ENCODE results near the gene UBE2Q1. TPM values are rescaled to one million over a fixed set of nuclear protein-coding genes. Genes with fewer than 3 reads are reported as not detected.
A peak's percentile ranks its signal among the peaks of the same experiment; 100 is the strongest.

UBE2Q1 gene
- total and polyA plus RNA-seq, 10 of the 15 experiments (the other 5 are each of a cell fraction or from before 2014, with no cell fraction given): 3.9 to 82.6 (median 24.1) TPM

GRCh38 chr1:154551474-154551873 is 7.0 kb downstream of the UBE2Q1 start (continued):
- TF ChIP-seq, protein P1, sequence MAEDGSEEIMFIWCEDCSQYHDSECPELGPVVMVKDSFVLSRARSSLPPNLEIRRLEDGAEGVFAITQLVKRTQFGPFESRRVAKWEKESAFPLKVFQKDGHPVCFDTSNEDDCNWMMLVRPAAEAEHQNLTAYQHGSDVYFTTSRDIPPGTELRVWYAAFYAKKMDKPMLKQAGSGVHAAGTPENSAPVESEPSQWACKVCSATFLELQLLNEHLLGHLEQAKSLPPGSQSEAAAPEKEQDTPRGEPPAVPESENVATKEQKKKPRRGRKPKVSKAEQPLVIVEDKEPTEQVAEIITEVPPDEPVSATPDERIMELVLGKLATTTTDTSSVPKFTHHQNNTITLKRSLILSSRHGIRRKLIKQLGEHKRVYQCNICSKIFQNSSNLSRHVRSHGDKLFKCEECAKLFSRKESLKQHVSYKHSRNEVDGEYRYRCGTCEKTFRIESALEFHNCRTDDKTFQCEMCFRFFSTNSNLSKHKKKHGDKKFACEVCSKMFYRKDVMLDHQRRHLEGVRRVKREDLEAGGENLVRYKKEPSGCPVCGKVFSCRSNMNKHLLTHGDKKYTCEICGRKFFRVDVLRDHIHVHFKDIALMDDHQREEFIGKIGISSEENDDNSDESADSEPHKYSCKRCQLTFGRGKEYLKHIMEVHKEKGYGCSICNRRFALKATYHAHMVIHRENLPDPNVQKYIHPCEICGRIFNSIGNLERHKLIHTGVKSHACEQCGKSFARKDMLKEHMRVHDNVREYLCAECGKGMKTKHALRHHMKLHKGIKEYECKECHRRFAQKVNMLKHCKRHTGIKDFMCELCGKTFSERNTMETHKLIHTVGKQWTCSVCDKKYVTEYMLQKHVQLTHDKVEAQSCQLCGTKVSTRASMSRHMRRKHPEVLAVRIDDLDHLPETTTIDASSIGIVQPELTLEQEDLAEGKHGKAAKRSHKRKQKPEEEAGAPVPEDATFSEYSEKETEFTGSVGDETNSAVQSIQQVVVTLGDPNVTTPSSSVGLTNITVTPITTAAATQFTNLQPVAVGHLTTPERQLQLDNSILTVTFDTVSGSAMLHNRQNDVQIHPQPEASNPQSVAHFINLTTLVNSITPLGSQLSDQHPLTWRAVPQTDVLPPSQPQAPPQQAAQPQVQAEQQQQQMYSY (CRISPR knock-in tag; IDR thresholded peaks at IDR 0.05): no peak
- no peak for TF ChIP-seq NR2F1 (conservative IDR thresholded peaks at IDR 0.05)
- TF ChIP-seq NFXL1 (IDR thresholded peaks at IDR 0.05; ENCODE audit: borderline replicate concordance): no peak

- intact Hi-C loops (cut with micrococcal nuclease; ENCODE audit: unreplicated experiment): no loop called here
- no peak overlapping the region for H3K9ac ChIP-seq (ENCODE audit: control insufficient read depth, insufficient read depth, low read length)
- H3K27me3 ChIP-seq (replicated peaks in 1 of 2; ENCODE audit: control insufficient read depth in 2 of 2, insufficient read depth in 2 of 2, low read length in 1 of 2): no peaks in the 10 kb centered on the region
- ChIA-PET SMC1A (ENCODE audit: uncharacterized antibody, unreplicated experiment) (interaction anchor here (1.1 to 6.9 kb wide), 2 partner anchors 9 to 69 kb away, joined by 5 to 151 read pairs; no protein-coding TSS in a partner anchor), POLR2A (interaction anchor here (0.5 kb wide), 1 partner anchor 1205 kb away, joined by 4 read pairs; no protein-coding TSS in a partner anchor), CTCF (interaction anchor here (1.4 to 6.1 kb wide), 2 partner anchors 16 to 68 kb away, joined by 3 to 302 read pairs; no protein-coding TSS in a partner anchor), RAD21 (ENCODE audit: unreplicated experiment) (interaction anchor here (7.0 kb wide), 1 partner anchor 68 kb away, joined by 189 read pairs; no protein-coding TSS in a partner anchor)
- H2AFZ ChIP-seq (ENCODE audit: control insufficient read depth, low read depth, low read length): no peak overlapping the region
- H4K20me1 ChIP-seq (ENCODE audit: control insufficient read depth, insufficient read depth): peaks cover 6% of the 10 kb centered on the region; the same call in 1 of the 2 replicates
- H3K4me3 ChIP-seq: no peak overlapping the region
- no peak overlapping the region for H3K27ac ChIP-seq (ENCODE audit: control insufficient read depth, insufficient read depth)
- in situ Hi-C loops (cut with MboI): loop anchor here (5.0 kb wide), 1 partner anchor 63 kb away; no protein-coding TSS in a partner anchor
- no TSS peak for BruUV-seq (replicated peaks)
- no peak for FAIRE-seq
- TF ChIP-seq, protein P2, sequence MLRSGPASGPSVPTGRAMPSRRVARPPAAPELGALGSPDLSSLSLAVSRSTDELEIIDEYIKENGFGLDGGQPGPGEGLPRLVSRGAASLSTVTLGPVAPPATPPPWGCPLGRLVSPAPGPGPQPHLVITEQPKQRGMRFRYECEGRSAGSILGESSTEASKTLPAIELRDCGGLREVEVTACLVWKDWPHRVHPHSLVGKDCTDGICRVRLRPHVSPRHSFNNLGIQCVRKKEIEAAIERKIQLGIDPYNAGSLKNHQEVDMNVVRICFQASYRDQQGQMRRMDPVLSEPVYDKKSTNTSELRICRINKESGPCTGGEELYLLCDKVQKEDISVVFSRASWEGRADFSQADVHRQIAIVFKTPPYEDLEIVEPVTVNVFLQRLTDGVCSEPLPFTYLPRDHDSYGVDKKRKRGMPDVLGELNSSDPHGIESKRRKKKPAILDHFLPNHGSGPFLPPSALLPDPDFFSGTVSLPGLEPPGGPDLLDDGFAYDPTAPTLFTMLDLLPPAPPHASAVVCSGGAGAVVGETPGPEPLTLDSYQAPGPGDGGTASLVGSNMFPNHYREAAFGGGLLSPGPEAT (IDR thresholded peaks at IDR 0.05; ENCODE audit: low read depth): no peak
- TF ChIP-seq BHLHE40 (IDR thresholded peaks at IDR 0.05; ENCODE audit: borderline replicate concordance in 1 of 2, low read depth in 2 of 2, low read length in 1 of 2): peak in 1 of 2 experiments; percentile 16; a peak in 1 of 4 replicates
- H3K79me2 ChIP-seq (ENCODE audit: control insufficient read depth, insufficient read depth, low read length): peaks cover 3% of the 10 kb centered on the region
- ATAC-seq: peak; percentile 57
- no peak overlapping the region for H3K4me2 ChIP-seq (ENCODE audit: control insufficient read depth, insufficient read depth)
- H3K36me3 ChIP-seq (ENCODE audit: control insufficient read depth in 2 of 2, insufficient read depth in 2 of 2, low read length in 1 of 2): peaks cover 34 to 51% of the 10 kb centered on the region in 2 experiments
- no peaks in the 10 kb centered on the region for H3K9me3 ChIP-seq (replicated peaks; ENCODE audit: control insufficient read depth, insufficient read depth, low read length)
- H3K4me1 ChIP-seq (ENCODE audit: control insufficient read depth, insufficient read depth, low read length): peaks cover 16% of the 10 kb centered on the region
- WGBS (ENCODE audit: insufficient coverage, insufficient replicate concordance, low lambda C conversion rate, missing lambda C conversion rate): 79% methylated on average over 6 of the region's 6 CpGs
- no peak for DNase-seq (ENCODE audit: low read depth, low spot score)
Measured at GRCh38 chr1:154550657-154551056, 7.8 kb downstream of the UBE2Q1 start.

Data from GM12878 (cell line).